HEK293 (cell line): ENCODE results near the gene COL4A1.

ENCODE experiments used
- CTCF ChIA-PET: fragments of 350-600 bp; formaldehyde crosslinking; extraction: SDS; loops from one replicate; lab custom pipeline; 2021; ENCODE audit warnings: antibody characterized with exemption; lab: Yijun Ruan, JAX
- POLR2A ChIA-PET: fragments of 300-600 bp; formaldehyde crosslinking; extraction: SDS; loops from one replicate; lab custom pipeline; 2020; ENCODE audit warnings: antibody characterized with exemption, inconsistent platforms; lab: Yijun Ruan, JAX
- H3K27ac ChIP-seq: fragments of 200-500 bp; sonication (Bioruptor generic); 2 replicates; pipeline ENCODE4 v1.5.1; 2014; ENCODE audit warnings: low read depth, low read length, control low read depth, inconsistent platforms; ENCODE audit errors: extremely low read depth
- H3K36me3 ChIP-seq, 2 experiments: fragments of 200-500 bp in 1 of 2; sonication (Bioruptor generic) in 1 of 2; 1 replicate in 1 of 2; 2 replicates in 1 of 2; pipeline ENCODE4 v1.5.1; 2014 to 2017; ENCODE audit warnings: inconsistent platforms in 2 of 2, low read length in 2 of 2; ENCODE audit not compliant: control insufficient read depth in 2 of 2, insufficient read depth in 1 of 2
- H3K4me1 ChIP-seq: fragments of 200-500 bp; sonication (Bioruptor generic); 2 replicates; pipeline ENCODE4 v1.5.1; 2014; ENCODE audit warnings: mild to moderate bottlenecking, low read length, inconsistent platforms; ENCODE audit not compliant: control insufficient read depth, insufficient read depth
- H3K4me3 ChIP-seq: 2 replicates; pipeline ENCODE4 v1.5.1; 2011; ENCODE audit warnings: low read depth, mild to moderate bottlenecking, control low read depth, low read length, moderate library complexity
- H3K9me3 ChIP-seq: fragments of 200-500 bp; sonication (Bioruptor generic); 2 replicates; pipeline ENCODE4 v1.5.1; 2014; ENCODE audit warnings: low read depth, low read length, inconsistent platforms; ENCODE audit not compliant: control insufficient read depth, insufficient read depth
- EGR2 ChIP-seq: fragments of 450-650 bp; formaldehyde crosslinking; IDR thresholded peaks from 2 replicates; pipeline ENCODE4 v1.5.1; 2016; ENCODE audit warnings: low read depth, missing biosample characterization, missing genetic modification characterization
- KLF7 ChIP-seq: fragments of 450-650 bp; formaldehyde crosslinking; IDR thresholded peaks from 2 replicates; pipeline ENCODE4 v1.5.1; 2016; ENCODE audit warnings: missing biosample characterization, missing genetic modification characterization, borderline replicate concordance
- PATZ1 ChIP-seq: fragments of 450-650 bp; formaldehyde crosslinking; IDR thresholded peaks from 2 replicates; pipeline ENCODE4 v1.5.1; 2016; ENCODE audit warnings: missing biosample characterization, missing genetic modification characterization
- PRDM6 ChIP-seq: fragments of 450-650 bp; formaldehyde crosslinking; IDR thresholded peaks from 2 replicates; pipeline ENCODE4 v1.5.1; 2017; ENCODE audit warnings: missing biosample characterization, missing genetic modification characterization
- RBAK ChIP-seq: fragments of 450-650 bp; formaldehyde crosslinking; IDR thresholded peaks from 2 replicates; pipeline ENCODE4 v1.5.1; 2016; ENCODE audit warnings: missing biosample characterization, missing genetic modification characterization
- SCRT1 ChIP-seq: fragments of 450-650 bp; formaldehyde crosslinking; IDR thresholded peaks from 2 replicates; pipeline ENCODE4 v1.5.1; 2016; ENCODE audit warnings: missing biosample characterization, missing genetic modification characterization, borderline replicate concordance
- TRIM28 ChIP-seq: IDR thresholded peaks from 2 replicates; pipeline ENCODE4 v1.6.1; 2011; ENCODE audit warnings: low read length, control low read depth, borderline replicate concordance
- TSHZ1 ChIP-seq: fragments of 450-650 bp; formaldehyde crosslinking; IDR thresholded peaks from 2 replicates; pipeline ENCODE4 v1.5.1; 2016; ENCODE audit warnings: missing biosample characterization, missing genetic modification characterization, borderline replicate concordance
- ZBTB44 ChIP-seq: fragments of 450-650 bp; IDR thresholded peaks from 2 replicates; pipeline ENCODE4 v1.5.1; 2018; ENCODE audit warnings: missing biosample characterization, mild to moderate bottlenecking, missing genetic modification characterization
- ZNF24 ChIP-seq: fragments of 450-650 bp; formaldehyde crosslinking; IDR thresholded peaks from 2 replicates; pipeline ENCODE4 v1.5.1; 2016; ENCODE audit warnings: missing biosample characterization, missing genetic modification characterization
- ZNF354C ChIP-seq: fragments of 450-650 bp; formaldehyde crosslinking; IDR thresholded peaks from 2 replicates; pipeline ENCODE4 v1.5.1; 2016; ENCODE audit warnings: missing biosample characterization, missing genetic modification characterization, low read depth, borderline replicate concordance
- ZNF394 ChIP-seq: fragments of 450-650 bp; formaldehyde crosslinking; IDR thresholded peaks from 2 replicates; pipeline ENCODE4 v1.5.1; 2016; ENCODE audit warnings: missing biosample characterization, missing genetic modification characterization, mild to moderate bottlenecking, moderate library complexity, borderline replicate concordance
- ZNF404 ChIP-seq: fragments of 450-650 bp; formaldehyde crosslinking; IDR thresholded peaks from 2 replicates; pipeline ENCODE4 v1.5.1; 2017; ENCODE audit warnings: missing biosample characterization, missing genetic modification characterization
- ZNF433 ChIP-seq: fragments of 450-650 bp; formaldehyde crosslinking; IDR thresholded peaks from 2 replicates; pipeline ENCODE4 v1.5.1; 2016; ENCODE audit warnings: missing biosample characterization, missing genetic modification characterization, low read depth
- ZNF521 ChIP-seq: fragments of 450-650 bp; formaldehyde crosslinking; IDR thresholded peaks from 2 replicates; pipeline ENCODE4 v1.5.1; 2017; ENCODE audit warnings: missing biosample characterization, mild to moderate bottlenecking, missing genetic modification characterization
- ZNF530 ChIP-seq: fragments of 450-650 bp; formaldehyde crosslinking; IDR thresholded peaks from 2 replicates; pipeline ENCODE4 v1.5.1; 2016; ENCODE audit warnings: low read depth, missing biosample characterization, missing genetic modification characterization
- ZNF596 ChIP-seq: fragments of 450-650 bp; IDR thresholded peaks from 2 replicates; pipeline ENCODE4 v1.5.0; 2018; ENCODE audit warnings: missing biosample characterization, mild to moderate bottlenecking, missing genetic modification characterization, moderate library complexity
- ZNF704 ChIP-seq: fragments of 450-650 bp; formaldehyde crosslinking; IDR thresholded peaks from 2 replicates; pipeline ENCODE4 v1.5.1; 2016; ENCODE audit warnings: missing biosample characterization, missing genetic modification characterization
- ZNF792 ChIP-seq: fragments of 450-650 bp; formaldehyde crosslinking; IDR thresholded peaks from 2 replicates; pipeline ENCODE4 v1.5.1; 2016; ENCODE audit warnings: missing biosample characterization, missing genetic modification characterization

Gene COL4A1

GRCh38 chr13:110103026-110103425 lies 203.9 kb downstream of the COL4A1 start:
- H3K4me1 ChIP-seq = no peaks in the 10 kb centered on the region
- no peak for TF ChIP-seq ZNF530 (tag by site-specific recombination)
- no peak for TF ChIP-seq TRIM28
- no peak for TF ChIP-seq PRDM6 (tag by site-specific recombination)
- TF ChIP-seq ZNF792 (tag by site-specific recombination) = no peak
- no peak for TF ChIP-seq EGR2 (tag by site-specific recombination)
- no peak for TF ChIP-seq ZBTB44 (tag by site-specific recombination)
- no peak for TF ChIP-seq SCRT1 (tag by site-specific recombination)
- TF ChIP-seq ZNF596 (tag by site-specific recombination) = no peak
- no peak for TF ChIP-seq ZNF404
- TF ChIP-seq ZNF24 (tag by site-specific recombination) = no peak
- no peak for TF ChIP-seq PATZ1 (tag by site-specific recombination)
- no peak for TF ChIP-seq ZNF704 (tag by site-specific recombination)
- TF ChIP-seq TSHZ1 (tag by site-specific recombination) = no peak
- TF ChIP-seq ZNF394 (tag by site-specific recombination) = no peak
- no peak for TF ChIP-seq RBAK (tag by site-specific recombination)
- TF ChIP-seq ZNF354C (tag by site-specific recombination) = no peak
- TF ChIP-seq ZNF521 = no peak
- no peak for TF ChIP-seq KLF7 (tag by site-specific recombination)
- no peak for TF ChIP-seq ZNF433 (tag by site-specific recombination)
- H3K4me3 ChIP-seq = no peak overlapping the region
- no peak overlapping the region for H3K27ac ChIP-seq
- POLR2A ChIA-PET = no interaction called here
- H3K9me3 ChIP-seq = no peaks in the 10 kb centered on the region
- no peaks in the 10 kb centered on the region for H3K36me3 ChIP-seq
- CTCF ChIA-PET = no interaction called here
